Stimulated activated CD8-positive, alpha-beta memory T cell treated with anti-CD3 and anti-CD28 coated beads, Interleukin-4, amount 100 ng/mL, for 4 hours (primary cell): Measurements from ENCODE around the gene FBXL12.
"Not testable (repeated sequence)": the region's sequence is repeated elsewhere in the genome, so short reads cannot be mapped to it uniquely, and the experiment has no call there.

ENCODE experiments used
- DNase-seq, 2 donors: peaks; one replicate each; pipeline ENCODE4 v3.0.0-alpha.2; 2020; ENCODE audit warnings: low read depth in 2 of 2, low spot score in 1 of 2

Gene FBXL12

DNA sequence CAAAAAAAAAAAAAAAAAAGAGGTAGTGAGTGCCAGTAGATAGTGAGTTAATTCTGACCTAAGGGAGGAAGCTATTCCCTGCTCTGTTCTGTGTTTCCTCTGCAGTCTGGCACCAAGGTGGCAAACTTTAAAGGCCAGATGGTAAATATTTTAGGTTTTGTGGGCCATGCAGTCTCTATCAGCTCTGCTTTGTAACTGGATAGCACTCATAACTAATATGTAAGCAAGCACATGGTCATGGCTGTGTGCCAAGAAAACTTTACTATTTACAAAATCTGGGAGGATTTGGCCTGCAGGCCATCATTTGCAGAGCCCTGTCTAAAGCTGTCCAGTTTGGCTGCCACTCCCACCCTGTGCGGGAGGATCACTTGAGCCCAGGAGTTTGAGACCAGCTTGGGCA, 20.5 kb upstream of the FBXL12 start:
- no peak for DNase-seq

DNA sequence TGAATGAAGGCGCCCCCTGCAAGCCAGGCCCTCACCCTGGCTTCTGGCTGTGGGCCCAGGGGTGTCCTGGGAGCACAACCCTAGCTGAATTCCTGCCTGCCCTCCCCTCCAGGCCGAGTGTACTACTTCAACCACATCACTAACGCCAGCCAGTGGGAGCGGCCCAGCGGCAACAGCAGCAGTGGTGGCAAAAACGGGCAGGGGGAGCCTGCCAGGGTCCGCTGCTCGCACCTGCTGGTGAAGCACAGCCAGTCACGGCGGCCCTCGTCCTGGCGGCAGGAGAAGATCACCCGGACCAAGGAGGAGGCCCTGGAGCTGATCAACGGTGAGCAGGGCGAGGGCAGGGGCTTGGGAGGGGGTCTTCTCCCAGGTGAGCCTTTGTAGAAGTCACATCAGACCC, 19.4 kb upstream of the FBXL12 start:
- DNase-seq = no peak

DNA sequence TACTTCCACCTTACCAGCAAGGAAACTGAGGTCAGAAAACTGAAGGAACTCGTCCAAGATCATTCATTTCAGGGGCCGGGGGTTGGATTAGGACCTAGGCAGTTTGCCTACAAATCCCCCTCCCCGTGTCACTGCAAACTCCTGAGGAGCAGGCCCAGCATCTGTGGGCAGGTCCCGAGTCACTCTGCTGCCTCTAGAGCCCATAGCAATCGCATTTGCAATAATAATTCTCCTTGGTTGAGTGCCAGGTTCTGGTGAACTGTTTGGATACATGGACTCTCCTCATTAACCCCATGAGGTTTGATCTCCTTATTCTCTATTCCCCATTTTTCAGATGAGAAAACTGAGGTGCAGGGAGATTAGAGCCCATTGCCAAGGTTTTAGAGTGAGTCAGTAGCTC, 17.1 kb upstream of the FBXL12 start:
- DNase-seq = no peak

DNA sequence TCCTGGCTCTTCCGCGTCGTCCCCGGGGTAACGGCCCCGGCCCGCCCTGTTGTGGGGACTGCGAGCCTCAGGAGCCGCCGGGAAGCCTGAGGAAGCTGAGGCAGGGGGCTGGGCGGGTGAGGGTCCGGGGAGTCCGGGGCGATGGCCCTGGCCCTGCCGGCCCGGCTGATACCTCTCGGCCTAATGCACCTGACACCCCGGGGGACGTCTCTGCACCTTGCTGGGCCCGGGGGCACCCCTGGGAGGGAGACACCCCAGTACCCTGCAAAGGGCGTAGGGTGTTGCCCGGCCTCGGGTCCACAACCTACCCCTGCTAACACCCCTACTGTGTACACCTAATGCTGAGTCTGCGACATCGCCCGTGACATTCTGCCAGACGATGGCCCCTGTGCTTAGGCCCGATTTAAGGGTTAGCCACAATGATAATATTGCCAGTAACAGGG, 16.6 kb upstream of the FBXL12 start:
- DNase-seq = no peak

GRCh38 chr19:9834726-9835506, 16.0 kb upstream of the FBXL12 start, which contains the start of gene PIN1:
Gene PIN1, plus strand, starts transcription at chr19:9835318. Its CDS starts 27 bp downstream, at chr19:9835345.
- peak; percentile 97 to 98 for DNase-seq

- DNase-seq = no peak
Measured at GRCh38 chr19:9834307-9834725, 15.4 kb upstream of the FBXL12 start.

DNA sequence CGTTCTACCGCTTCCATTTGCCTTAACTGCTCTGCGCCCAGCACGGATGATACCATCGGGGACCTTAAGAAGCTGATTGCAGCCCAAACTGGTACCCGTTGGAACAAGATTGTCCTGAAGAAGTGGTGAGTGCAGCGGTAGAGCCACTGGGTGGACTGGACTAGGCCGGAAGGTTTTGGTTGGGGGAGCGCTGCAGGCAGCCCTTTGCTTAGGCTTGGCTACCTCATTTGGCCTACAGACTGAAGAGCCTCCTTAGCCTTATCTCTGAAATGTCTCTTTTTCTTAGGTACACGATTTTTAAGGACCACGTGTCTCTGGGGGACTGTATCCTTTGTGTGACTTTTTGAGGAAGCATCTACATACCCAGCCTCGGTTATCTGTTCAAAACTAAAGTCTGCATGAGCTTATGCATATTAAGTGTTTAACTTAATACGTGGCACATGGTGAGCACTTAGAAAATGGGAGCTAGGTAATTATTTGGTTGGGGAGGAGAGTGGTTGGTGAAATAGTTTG, 9.7 kb upstream of the FBXL12 start:
- no peak for DNase-seq

DNA sequence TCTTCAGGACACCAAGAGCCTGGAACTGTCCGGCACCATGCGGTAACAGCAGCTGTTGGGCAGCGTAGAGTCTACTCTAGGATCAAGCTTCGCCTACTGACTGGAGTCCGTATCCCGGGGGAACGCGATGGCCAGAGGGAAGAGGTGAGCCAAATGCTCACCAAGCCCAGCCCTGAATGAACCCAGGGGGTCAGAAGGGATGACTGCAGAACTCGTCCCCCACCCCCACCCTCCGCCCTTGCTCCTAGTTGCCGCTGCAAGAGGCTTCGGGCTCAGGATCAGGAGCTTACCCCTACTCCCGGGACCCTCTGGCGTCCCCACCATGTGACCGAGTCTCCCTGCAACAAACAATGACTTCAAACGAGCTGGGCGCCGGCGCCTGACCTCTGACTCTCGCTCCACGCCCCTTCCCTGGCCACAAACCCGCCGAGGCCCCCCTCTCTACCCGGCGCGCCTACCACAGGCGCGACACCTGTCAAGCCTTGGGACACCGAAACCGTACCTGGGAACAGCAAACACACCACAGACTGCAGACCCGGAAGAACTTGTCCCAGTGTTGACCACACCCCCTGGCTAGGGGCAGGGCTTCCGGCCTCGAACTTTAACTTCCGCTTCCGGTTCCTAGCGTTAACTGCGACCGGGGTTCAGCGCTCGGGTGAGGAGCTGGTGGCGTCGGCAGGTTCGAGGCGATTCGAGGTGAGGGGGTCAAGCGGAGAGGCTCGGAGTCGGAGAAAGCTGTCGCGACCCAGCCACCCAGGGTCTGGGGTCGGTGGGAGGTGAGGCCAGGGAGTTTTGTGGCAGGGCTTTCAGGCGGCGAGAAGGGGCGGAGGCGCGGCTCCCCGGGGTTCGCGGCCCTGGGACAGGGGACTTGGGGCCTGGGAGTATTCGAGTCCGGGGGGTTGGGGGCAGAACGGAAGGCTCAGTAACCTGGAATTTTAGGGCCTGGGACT, 8.7 kb upstream of the FBXL12 start, which contains the start of gene UBL5:
Gene UBL5, plus strand, starts transcription at position 630 of the 950 bp plus-strand sequence. CDS start 420 bp downstream, outside the sequence.
- DNase-seq = peak; percentile 79 to 80

- no peak for DNase-seq
Measured at GRCh38 chr19:9823816-9824215, 4.9 kb upstream of the FBXL12 start.

DNA sequence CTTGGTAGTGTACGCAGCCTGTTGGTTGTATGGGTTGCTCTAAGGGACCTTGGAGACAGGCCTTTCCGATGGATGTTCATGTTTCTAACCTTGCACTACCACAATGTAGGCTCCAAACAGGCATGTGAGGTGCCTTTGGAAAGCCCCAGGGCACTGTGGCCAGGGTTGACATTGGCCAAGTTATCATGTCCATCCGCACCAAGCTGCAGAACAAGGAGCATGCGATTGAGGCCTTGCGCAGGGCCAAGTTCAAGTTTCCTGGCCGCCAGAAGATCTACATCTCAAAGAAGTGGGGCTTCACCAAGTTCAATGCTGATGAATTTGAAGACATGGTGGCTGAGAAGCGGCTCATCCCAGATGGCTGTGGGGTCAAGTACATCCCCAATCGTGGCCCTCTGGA, 1.2 kb upstream of the FBXL12 start:
- not testable (repeated sequence) for DNase-seq

GRCh38 chr19:9819596-9819909, 674 bp upstream of the FBXL12 start:
- DNase-seq = no peak

- no peak for DNase-seq
Measured at GRCh38 chr19:9818175-9818733, 625 bp downstream of the FBXL12 start.

- no peak for DNase-seq
Measured at GRCh38 chr19:9811139-9811538, 7.7 kb downstream of the FBXL12 start.

- no peak for DNase-seq
Measured at GRCh38 chr19:9808855-9809824, 9.7 kb downstream of the FBXL12 start.

DNA sequence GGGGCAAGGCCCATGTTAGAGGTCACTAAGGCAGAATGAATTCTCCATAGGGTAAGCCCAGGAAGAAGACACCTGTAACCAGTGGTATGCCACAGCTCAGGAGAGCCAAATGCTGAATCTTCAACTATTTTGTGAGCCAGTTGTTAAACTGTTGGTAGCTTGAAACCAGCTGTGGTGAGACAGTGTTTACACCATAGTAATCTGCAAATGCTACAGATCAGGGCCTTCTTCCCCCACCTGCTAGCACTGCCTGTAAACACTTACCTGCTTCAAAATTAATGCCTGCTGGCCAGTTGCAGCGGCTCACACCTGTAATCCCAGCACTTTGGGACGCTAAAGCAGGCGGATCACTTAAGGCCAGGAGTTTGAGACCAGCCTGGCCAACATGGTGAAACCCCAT, 12.1 kb downstream of the FBXL12 start:
- DNase-seq = no peak

- DNase-seq = no peak
Measured at GRCh38 chr19:9801976-9802375, 16.9 kb downstream of the FBXL12 start.

- DNase-seq = no peak
Measured at GRCh38 chr19:9799162-9799561, 19.7 kb downstream of the FBXL12 start.

- DNase-seq = no peak
Measured at GRCh38 chr19:9797871-9798270, 21.0 kb downstream of the FBXL12 start.

GRCh38 chr19:9796113-9796773, 22.6 kb downstream of the FBXL12 start:
- peak; percentile 64 to 71 for DNase-seq
